Measurements from ENCODE around the gene PIGW.

The PIGW gene

DNA sequence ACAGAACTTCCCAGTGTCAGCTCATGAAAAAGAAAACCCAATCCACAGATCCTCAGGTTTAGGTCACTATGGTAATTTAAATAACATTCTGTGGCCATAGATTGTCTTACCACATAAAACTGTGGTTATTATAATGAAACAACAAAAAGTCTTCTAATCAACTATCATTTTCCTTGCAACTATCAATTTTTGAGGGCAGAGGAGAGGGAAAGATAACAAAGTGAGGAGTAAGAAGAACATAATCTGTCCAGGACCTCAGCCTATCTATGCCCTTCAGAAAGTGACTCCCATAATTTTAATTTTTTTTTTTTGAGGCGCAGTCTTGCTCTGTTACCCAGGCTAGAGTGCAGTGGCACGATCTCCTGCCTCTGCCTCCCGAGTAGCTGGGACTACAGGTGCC is 5.9 kb downstream of the PIGW start:
- Histone ChIP-seq H3K27ac (ENCODE audit: low read depth, low read length) (no peak overlapping the region), H3K79me1 (ENCODE audit: low read length) (peaks cover 15% of the 10 kb centered on the region), H3K14ac (ENCODE audit: low read length) (no peak overlapping the region), H2BK120ac (ENCODE audit: insufficient read depth, low read length, poor library complexity) (no peak overlapping the region), H3K4me2 (ENCODE audit: low read length) (no peak overlapping the region), H3K4me3 (ENCODE audit: low read depth, low read length) (no peak overlapping the region), H3K9me3 (ENCODE audit: insufficient read depth, low read depth, low read length) (no peaks in the 10 kb centered on the region), H3K79me2 (ENCODE audit: control insufficient read depth, insufficient read depth, low read length, poor library complexity) (peaks cover 12% of the 10 kb centered on the region), H2AFZ (ENCODE audit: insufficient read depth, low read length, poor library complexity) (no peak overlapping the region), H3K23ac (ENCODE audit: low read length) (no peak overlapping the region), H4K91ac (ENCODE audit: low read depth, low read length) (no peak overlapping the region), H2BK5ac (ENCODE audit: low read depth, low read length, poor library complexity) (no peak overlapping the region), H3K18ac (ENCODE audit: low read length) (no peak overlapping the region), H2AK5ac (ENCODE audit: low read length) (no peak overlapping the region), H3K9ac (ENCODE audit: low read length) (no peak overlapping the region), H3K36me3 (ENCODE audit: control insufficient read depth in 1 of 2, insufficient read depth in 2 of 2, low read length in 2 of 2) (peaks cover 0 to 1% of the 10 kb centered on the region in 2 experiments), H2BK12ac (ENCODE audit: low read length) (no peak overlapping the region), H3K4me1 (ENCODE audit: control insufficient read depth in 1 of 2, insufficient read depth in 2 of 2, low read length in 2 of 2) (peaks cover 2 to 3% of the 10 kb centered on the region in 2 experiments), H4K12ac (ENCODE audit: low read depth, low read length) (no peak overlapping the region), H3K27me3 (ENCODE audit: insufficient read depth, low read length) (no peaks in the 10 kb centered on the region), H4K8ac (ENCODE audit: low read depth, low read length) (no peak overlapping the region), H3K4ac (ENCODE audit: low read depth, low read length) (no peak overlapping the region)
- no peak for DNase-seq
- no CpG with 5 or more reads among the region's 3 CpGs for WGBS (ENCODE audit: extremely low coverage, insufficient coverage, insufficient read length)

DNA sequence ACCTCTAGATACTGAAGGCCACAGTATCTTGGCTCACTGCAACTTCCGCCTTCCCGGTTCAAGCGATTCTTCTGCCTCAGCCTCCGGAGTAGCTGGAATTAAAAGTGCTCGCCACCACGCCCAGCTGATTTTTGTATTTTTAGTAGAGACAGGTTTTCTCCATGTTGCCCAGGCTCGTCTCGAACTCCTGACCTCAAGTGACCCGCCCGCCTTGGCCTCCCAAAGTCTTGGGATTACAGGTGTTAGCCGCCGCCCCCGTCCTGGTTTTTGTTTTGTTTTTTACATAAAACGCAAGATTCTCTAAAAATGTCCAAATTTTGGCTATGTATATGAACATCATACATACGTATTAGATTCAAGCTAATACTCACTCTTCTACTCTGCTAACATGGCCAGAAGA is 8.0 kb downstream of the PIGW start:
- Histone ChIP-seq H3K4me2 (ENCODE audit: low read length) (no peak overlapping the region), H4K8ac (ENCODE audit: low read depth, low read length) (no peak overlapping the region), H3K36me3 (ENCODE audit: control insufficient read depth in 1 of 2, insufficient read depth in 2 of 2, low read length in 2 of 2) (peaks cover 0 to 1% of the 10 kb centered on the region in 2 experiments), H4K12ac (ENCODE audit: low read depth, low read length) (no peak overlapping the region), H3K4me3 (ENCODE audit: low read depth, low read length) (no peak overlapping the region), H3K9me3 (ENCODE audit: insufficient read depth, low read depth, low read length) (no peaks in the 10 kb centered on the region), H3K23ac (ENCODE audit: low read length) (no peak overlapping the region), H3K14ac (ENCODE audit: low read length) (no peak overlapping the region), H2BK5ac (ENCODE audit: low read depth, low read length, poor library complexity) (no peak overlapping the region), H3K4ac (ENCODE audit: low read depth, low read length) (no peak overlapping the region), H4K91ac (ENCODE audit: low read depth, low read length) (no peak overlapping the region), H3K79me1 (ENCODE audit: low read length) (peaks cover 16% of the 10 kb centered on the region), H2AK5ac (ENCODE audit: low read length) (no peak overlapping the region), H2BK12ac (ENCODE audit: low read length) (no peak overlapping the region), H2AFZ (ENCODE audit: insufficient read depth, low read length, poor library complexity) (no peak overlapping the region), H2BK120ac (ENCODE audit: insufficient read depth, low read length, poor library complexity) (no peak overlapping the region), H3K79me2 (ENCODE audit: control insufficient read depth, insufficient read depth, low read length, poor library complexity) (peaks cover 16% of the 10 kb centered on the region), H3K27ac (ENCODE audit: low read depth, low read length) (no peak overlapping the region), H3K4me1 (ENCODE audit: control insufficient read depth in 1 of 2, insufficient read depth in 2 of 2, low read length in 2 of 2) (peaks cover 0 to 3% of the 10 kb centered on the region in 2 experiments), H3K9ac (ENCODE audit: low read length) (no peak overlapping the region), H3K18ac (ENCODE audit: low read length) (no peak overlapping the region), H3K27me3 (ENCODE audit: insufficient read depth, low read length) (no peaks in the 10 kb centered on the region)
- no peak for DNase-seq
- WGBS (ENCODE audit: extremely low coverage, insufficient coverage, insufficient read length): no CpG with 5 or more reads among the region's 15 CpGs

DNA sequence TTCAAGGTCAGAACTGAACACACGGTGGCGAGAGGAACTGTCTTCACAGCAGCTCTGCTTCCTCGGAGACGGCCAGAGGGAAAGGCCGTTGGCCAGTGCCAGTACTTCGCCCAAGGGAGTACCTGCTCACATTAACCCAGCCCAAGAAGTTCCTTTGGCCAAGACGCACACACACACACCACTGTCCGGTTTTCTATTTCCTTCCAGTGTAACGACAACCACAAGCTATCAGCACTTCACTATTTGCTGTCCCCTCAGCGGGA is 9.2 kb downstream of the PIGW start:
- no peak overlapping the region for H2BK12ac ChIP-seq (ENCODE audit: low read length)
- H3K9ac ChIP-seq (ENCODE audit: low read length): peak overlapping the region; percentile 97
- H4K12ac ChIP-seq (ENCODE audit: low read depth, low read length): peak overlapping the region; percentile 80
- H3K79me1 ChIP-seq (ENCODE audit: low read length): peaks cover 16% of the 10 kb centered on the region
- H3K18ac ChIP-seq (ENCODE audit: low read length): peak overlapping the region; percentile 83
- H3K23ac ChIP-seq (ENCODE audit: low read length): no peak overlapping the region
- H3K27ac ChIP-seq (ENCODE audit: low read depth, low read length): peak overlapping the region; percentile 89
- peak overlapping the region; percentile 40 for H3K4ac ChIP-seq (ENCODE audit: low read depth, low read length)
- H2BK120ac ChIP-seq (ENCODE audit: insufficient read depth, low read length, poor library complexity): peak overlapping the region; percentile 24
- peak overlapping the region; percentile 87 for H3K4me2 ChIP-seq (ENCODE audit: low read length)
- H3K27me3 ChIP-seq (ENCODE audit: insufficient read depth, low read length): no peaks in the 10 kb centered on the region
- H3K4me3 ChIP-seq (ENCODE audit: low read depth, low read length): peak overlapping the region; percentile 96
- H2BK5ac ChIP-seq (ENCODE audit: low read depth, low read length, poor library complexity): peak overlapping the region; percentile 71
- H3K79me2 ChIP-seq (ENCODE audit: control insufficient read depth, insufficient read depth, low read length, poor library complexity): peaks cover 16% of the 10 kb centered on the region
- H4K8ac ChIP-seq (ENCODE audit: low read depth, low read length): peak overlapping the region; percentile 97
- peak overlapping the region; percentile 9 for H2AFZ ChIP-seq (ENCODE audit: insufficient read depth, low read length, poor library complexity)
- peak overlapping the region; percentile 55 for H2AK5ac ChIP-seq (ENCODE audit: low read length)
- H3K9me3 ChIP-seq (ENCODE audit: insufficient read depth, low read depth, low read length): no peaks in the 10 kb centered on the region
- peak in 1 of 2 donors; percentile 41 for DNase-seq
- peaks cover 0 to 3% of the 10 kb centered on the region in 2 experiments for H3K4me1 ChIP-seq (ENCODE audit: control insufficient read depth in 1 of 2, insufficient read depth in 2 of 2, low read length in 2 of 2)
- H4K91ac ChIP-seq (ENCODE audit: low read depth, low read length): peak overlapping the region; percentile 74
- WGBS (ENCODE audit: extremely low coverage, insufficient coverage, insufficient read length): no CpG with 5 or more reads among the region's 10 CpGs
- no peaks in the 10 kb centered on the region for H3K36me3 ChIP-seq (ENCODE audit: control insufficient read depth in 1 of 2, insufficient read depth in 2 of 2, low read length in 2 of 2)
- H3K14ac ChIP-seq (ENCODE audit: low read length): peak overlapping the region; percentile 59

DNA sequence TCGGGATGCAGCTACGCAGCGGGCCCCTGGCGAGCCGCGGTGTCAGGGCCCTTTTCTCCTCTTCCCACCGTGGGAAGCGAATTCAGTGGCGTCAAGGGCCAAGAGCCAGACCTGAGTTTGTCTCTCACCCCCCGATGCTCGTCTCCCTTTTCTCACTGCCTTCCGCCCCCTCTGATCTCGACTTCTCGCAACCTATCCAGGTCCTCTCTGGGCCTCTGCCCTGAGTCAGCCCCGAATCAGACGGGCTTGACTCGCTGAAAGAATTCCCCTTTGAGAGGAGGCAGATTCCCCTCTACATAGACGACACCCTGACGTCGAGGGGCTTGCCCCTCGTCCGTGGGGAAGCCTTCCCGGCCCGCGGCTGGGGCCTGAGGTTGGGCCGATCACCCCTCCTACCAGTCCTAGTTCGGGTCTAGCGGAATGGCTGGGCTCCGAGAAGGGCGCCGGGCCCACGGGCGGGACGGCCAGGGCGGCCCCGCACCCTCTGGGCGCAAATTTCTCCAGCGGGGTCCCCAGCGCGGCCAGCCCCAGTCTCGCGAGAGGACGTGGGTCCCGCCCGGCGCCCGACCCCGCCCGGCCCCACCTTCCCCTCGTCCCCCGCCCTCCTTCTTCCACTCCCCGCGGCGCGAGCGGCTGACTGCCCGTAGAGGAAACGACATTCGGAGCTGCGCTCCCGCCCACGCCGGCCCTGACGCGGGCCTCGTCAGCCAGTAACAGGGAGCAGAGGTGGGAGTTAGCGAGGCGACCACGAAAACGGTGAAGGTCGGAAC is 9.7 kb downstream of the PIGW start, which contains the start of gene GGNBP2:
GGNBP2 (plus strand) TSS at position 613 of the 770 bp plus-strand sequence. CDS start 806 bp downstream, outside the sequence.
- peak within 1 kb of the TSS; percentile 96 for H3K4me3 ChIP-seq (ENCODE audit: low read depth, low read length)
- no peak within 1 kb of the TSS for H2BK12ac ChIP-seq (ENCODE audit: low read length)
- H3K79me2 ChIP-seq (ENCODE audit: control insufficient read depth, insufficient read depth, low read length, poor library complexity): peaks cover 16% of the 10 kb centered on the region
- H3K27me3 ChIP-seq (ENCODE audit: insufficient read depth, low read length): no peaks in the 10 kb centered on the region
- peak within 1 kb of the TSS; percentile 98 for H3K9ac ChIP-seq (ENCODE audit: low read length)
- H3K18ac ChIP-seq (ENCODE audit: low read length): peak within 1 kb of the TSS; percentile 95
- peak within 1 kb of the TSS; percentile 80 for H2BK120ac ChIP-seq (ENCODE audit: insufficient read depth, low read length, poor library complexity)
- H3K36me3 ChIP-seq (ENCODE audit: control insufficient read depth in 1 of 2, insufficient read depth in 2 of 2, low read length in 2 of 2): no peaks in the 10 kb centered on the region
- H2AK5ac ChIP-seq (ENCODE audit: low read length): peak within 1 kb of the TSS; percentile 81
- peak within 1 kb of the TSS; percentile 88 for H3K4me2 ChIP-seq (ENCODE audit: low read length)
- no CpG with 5 or more reads among the region's 71 CpGs for WGBS (ENCODE audit: extremely low coverage, insufficient coverage, insufficient read length)
- no peaks in the 10 kb centered on the region for H3K9me3 ChIP-seq (ENCODE audit: insufficient read depth, low read depth, low read length)
- H3K27ac ChIP-seq (ENCODE audit: low read depth, low read length): peak within 1 kb of the TSS; percentile 96
- peak within 1 kb of the TSS; percentile 82 for H2BK5ac ChIP-seq (ENCODE audit: low read depth, low read length, poor library complexity)
- H3K4me1 ChIP-seq (ENCODE audit: control insufficient read depth in 1 of 2, insufficient read depth in 2 of 2, low read length in 2 of 2): peaks cover 0 to 3% of the 10 kb centered on the region in 2 experiments
- peak within 1 kb of the TSS; percentile 95 for H3K14ac ChIP-seq (ENCODE audit: low read length)
- DNase-seq: peak; percentile 87 to 91
- peak within 1 kb of the TSS; percentile 93 for H3K4ac ChIP-seq (ENCODE audit: low read depth, low read length)
- no peak within 1 kb of the TSS for H3K23ac ChIP-seq (ENCODE audit: low read length)
- H4K8ac ChIP-seq (ENCODE audit: low read depth, low read length): peak within 1 kb of the TSS; percentile 97
- peak within 1 kb of the TSS; percentile 53 for H2AFZ ChIP-seq (ENCODE audit: insufficient read depth, low read length, poor library complexity)
- peak within 1 kb of the TSS; percentile 98 for H4K91ac ChIP-seq (ENCODE audit: low read depth, low read length)
- peak within 1 kb of the TSS; percentile 95 for H4K12ac ChIP-seq (ENCODE audit: low read depth, low read length)
- H3K79me1 ChIP-seq (ENCODE audit: low read length): peaks cover 16% of the 10 kb centered on the region
